ENCODE data around the gene ACSM4.

Gene ACSM4

DNA sequence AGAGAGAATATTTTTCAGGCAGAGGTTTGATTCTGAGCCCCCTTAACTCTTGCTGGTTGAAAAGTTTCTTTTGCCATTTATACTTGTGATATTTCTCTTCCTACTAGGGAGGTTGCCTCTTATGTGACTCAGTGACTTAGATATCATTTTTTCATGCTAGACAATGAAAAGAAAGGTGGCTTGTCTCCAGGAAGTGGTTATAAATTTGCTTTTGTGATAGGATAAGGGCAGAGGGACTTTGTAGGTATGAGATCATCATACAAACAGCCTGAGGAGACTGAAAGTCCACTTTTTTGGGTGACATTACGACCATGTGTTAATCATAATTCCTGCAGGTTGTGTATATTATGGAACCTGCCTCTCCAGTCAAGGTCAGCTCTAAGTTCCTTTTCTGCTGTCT is 35.8 kb downstream of the ACSM4 start:
- DNase-seq: no peak

DNA sequence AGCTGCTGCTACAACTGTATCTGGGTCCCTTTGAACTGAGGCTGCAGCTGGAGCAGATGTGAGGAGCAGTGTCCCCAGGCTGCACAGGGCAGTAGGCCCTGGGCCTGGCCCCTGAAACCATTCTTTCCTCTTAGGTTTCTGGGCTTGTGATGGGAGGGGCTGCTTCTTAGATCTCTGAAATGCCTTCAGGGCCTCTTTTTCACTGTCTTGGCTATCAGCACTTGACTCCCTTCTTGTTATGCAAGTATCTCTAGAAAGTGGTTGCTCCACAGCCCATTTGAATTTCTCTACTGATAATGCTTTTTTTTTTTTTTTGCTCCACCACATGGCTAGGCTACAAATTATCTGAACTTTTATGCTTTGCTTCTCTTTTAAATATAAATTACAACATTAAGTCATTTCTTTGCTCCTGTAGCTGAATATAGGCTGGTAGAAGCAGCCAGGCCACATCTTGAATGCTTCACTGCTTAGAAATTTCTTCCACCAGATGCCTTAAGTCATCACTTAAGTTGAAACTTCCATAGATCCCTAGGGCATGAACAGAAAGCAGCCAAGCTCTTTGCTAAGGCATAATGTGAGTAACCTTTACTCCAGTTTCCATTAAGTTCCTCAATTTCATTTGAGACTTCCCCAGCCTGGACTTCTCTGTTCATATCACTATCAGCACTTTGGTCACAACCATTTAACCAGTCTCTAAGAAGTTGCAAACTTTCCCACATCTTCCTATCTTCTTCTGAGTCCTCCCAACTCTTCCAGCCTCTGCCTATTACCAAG is 41.1 kb downstream of the ACSM4 start:
- no peak for DNase-seq

DNA sequence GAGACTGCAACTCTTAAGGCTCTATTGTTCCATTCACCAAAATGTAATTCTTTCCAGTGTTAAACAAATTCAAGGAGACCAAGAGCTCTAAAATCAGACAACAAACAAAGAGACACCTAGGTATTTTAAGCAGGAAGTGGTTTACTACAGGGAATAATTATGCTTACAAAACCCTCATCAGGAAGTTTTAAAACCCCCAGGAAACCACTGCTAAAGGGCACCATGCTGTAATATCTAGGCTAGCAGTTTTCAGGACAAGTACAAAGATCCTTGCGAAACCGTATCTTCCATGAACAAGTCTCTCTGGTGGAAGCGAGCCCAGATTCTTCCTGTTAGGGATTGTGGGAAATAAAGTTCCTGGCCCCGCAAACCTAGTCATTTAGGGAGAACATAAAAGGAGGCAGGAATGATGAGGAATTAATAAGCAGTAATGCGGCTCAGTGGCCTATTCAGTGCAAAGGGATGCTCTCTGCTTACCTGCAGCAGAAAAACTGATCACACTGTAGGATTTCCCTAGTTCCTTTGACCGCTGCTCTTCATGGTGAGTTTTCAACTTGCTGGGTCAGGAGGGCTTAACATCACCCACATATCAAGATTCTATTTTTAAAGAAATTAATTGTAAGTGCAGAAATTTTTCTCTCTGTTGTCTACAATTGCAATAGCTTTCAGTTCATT is 42.8 kb downstream of the ACSM4 start:
- DNase-seq: no peak

GRCh38 chr12:7349418-7349817 is 45.5 kb downstream of the ACSM4 start:
- DNase-seq: no peak

DNA sequence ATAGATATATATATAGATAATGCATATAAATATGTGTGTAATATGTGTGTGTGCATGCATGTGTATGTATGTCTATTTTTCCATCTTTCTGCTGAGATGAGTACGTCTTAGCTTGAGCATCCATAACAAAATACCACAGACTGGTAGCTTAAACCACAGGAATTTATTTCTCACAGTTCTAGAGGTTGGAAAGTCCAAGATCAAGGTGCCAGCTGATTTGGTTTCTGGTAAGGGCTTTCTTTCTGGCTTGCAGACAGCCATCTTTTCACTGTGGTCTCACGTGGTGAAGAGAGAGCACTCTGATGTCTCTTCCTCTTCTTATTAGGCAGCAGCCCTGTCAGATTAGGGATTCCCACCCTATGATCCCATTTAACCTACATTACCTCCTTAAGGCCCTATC is 47.3 kb downstream of the ACSM4 start:
- no peak for DNase-seq

DNA sequence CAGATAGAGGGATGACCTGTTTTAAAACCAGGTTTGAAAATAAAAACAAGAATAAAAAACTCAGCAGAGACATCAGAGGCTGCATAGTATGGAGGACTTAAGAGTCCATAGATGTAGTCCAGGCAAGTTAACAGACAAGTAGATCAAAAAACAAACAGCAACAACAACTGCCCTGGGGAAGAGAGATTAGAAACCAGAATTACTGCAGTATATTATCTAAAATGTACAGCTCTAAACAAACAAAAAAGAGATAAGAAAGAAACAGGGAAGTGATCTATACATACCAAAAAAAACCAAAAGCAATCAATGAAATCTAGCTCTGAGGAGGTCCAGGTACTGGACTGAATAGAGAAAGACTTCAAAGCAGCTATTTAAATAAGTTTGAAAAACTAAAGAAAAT is 48.8 kb downstream of the ACSM4 start:
- no peak for DNase-seq

DNA sequence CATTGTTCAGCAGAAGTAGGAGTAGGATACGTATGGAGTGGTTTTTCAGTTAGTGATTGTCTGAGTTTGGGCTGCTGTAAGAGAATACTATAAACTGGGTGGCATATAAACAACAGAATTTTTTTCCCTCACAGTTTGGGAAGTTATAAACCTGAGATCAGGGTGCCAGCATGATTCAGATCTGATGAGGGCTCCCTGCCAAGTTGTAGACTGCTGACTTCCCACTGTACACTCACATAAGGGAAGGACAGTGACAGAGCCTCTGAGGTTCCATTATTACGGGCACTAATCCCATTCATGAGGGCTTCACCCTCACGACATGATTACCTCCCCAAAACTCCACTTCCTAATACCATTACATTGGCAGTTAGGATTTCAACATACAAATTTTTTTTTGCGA is 50.7 kb downstream of the ACSM4 start:
- no peak for DNase-seq

GRCh38 chr12:7361265-7361664 is 57.4 kb downstream of the ACSM4 start:
- DNase-seq: no peak

DNA sequence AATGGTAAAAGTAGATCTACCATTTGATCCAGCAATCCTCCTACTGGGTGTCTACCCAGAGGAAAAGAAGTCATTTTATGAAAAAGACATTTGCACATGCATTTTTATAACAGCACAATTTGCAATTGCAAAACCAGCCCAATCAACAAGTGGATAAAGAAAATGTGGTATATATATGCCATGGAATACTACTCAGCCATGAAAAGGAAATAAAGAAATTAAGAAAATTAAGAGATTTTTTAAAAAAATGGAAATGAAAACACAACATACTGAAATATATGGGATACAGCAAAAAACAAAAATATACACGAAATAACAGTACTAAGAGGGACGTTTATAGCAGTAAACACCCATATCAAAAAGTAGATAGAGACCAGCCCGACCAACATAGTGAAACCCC is 58.9 kb downstream of the ACSM4 start:
- DNase-seq: no peak

DNA sequence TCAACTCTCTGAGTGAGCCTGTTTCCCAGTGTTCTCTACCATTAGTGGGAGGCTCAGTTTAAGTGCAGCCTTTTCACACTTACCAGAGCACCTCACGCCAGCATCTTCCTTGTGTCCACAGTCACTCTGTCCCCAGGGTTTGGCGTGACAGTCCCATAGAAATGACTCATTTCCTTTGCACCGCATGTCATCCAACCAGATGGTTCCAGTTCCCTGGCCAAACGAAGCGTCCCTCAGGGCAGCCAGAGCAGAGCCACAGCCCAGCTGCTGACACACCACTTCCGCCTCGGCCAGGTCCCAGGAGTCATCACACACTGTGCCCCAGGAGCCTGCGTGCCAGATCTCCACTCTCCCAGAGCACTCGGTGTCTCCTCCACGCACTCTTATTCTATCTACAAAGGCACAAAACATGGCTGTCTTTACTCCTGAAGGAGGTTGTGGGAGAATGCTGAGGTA is 65.4 kb downstream of the ACSM4 start:
- no peak for DNase-seq

GRCh38 chr12:7373226-7373625 is 69.4 kb downstream of the ACSM4 start:
- DNase-seq: no peak

GRCh38 chr12:7374423-7375144 is 70.7 kb downstream of the ACSM4 start:
- DNase-seq: peak; percentile 7

DNA sequence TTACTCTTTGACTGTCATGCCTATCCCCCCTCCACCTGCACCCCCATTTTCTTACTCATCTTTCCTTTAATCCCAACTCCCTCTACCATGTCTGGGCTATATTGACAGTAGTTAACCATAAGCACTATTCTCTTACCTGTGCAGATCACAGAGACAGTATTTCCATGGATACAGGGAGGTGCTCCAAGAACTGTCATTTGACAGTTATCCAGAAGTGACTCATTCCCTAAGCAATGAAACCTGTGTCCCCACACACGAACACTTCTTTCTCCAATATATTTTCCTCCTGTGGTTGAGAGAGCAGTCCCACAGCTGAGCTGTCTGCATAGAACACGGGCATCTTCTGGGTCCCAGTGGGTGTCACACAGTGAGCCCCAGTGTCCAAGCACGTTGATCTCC is 71.3 kb downstream of the ACSM4 start:
- DNase-seq: no peak

- no peak for DNase-seq
These were observed 72.3 kb downstream of the ACSM4 start for GRCh38 chr12:7376196-7376595.

Data from CD4-positive, alpha-beta T cell treated with Interleukin-12 subunit alpha and Interleukin-12 subunit beta, for 1 hour (primary cell).